Smooth muscle cell (in vitro differentiated cells): ENCODE results near the gene FBXL19. TPM values are rescaled to one million over a fixed set of nuclear protein-coding genes. Genes with fewer than 3 reads are reported as not detected.
A peak's percentile ranks its signal among the peaks of the same experiment; 100 is the strongest.

Experiments
- DNase-seq: peaks from one replicate; lab custom pipeline; 2025; ENCODE audit not compliant: unreplicated experiment; lab: John Stamatoyannopoulos, UW
- H2AFZ ChIP-seq: fragments of 200-600 bp; sonication (generic); 2 replicates; pipeline ENCODE4 v1.6.0; 2016; ENCODE audit warnings: antibody characterized with exemption, low read depth, mild to moderate bottlenecking
- H3F3A ChIP-seq: fragments of 200-600 bp; sonication (generic); 2 replicates; pipeline ENCODE4 v1.6.0; 2017; ENCODE audit warnings: antibody characterized with exemption, low read depth
- H3K27ac ChIP-seq: fragments of 200-600 bp; sonication (generic); 2 replicates; pipeline ENCODE4 v1.5.1; 2016; ENCODE audit warnings: low read depth, mild to moderate bottlenecking
- H3K27me3 ChIP-seq: fragments of 200-600 bp; sonication (generic); 2 replicates; pipeline ENCODE4 v1.6.1; 2016; ENCODE audit warnings: low read depth, mild to moderate bottlenecking
- H3K36me3 ChIP-seq: fragments of 200-600 bp; sonication (generic); 2 replicates; pipeline ENCODE4 v1.5.1; 2016; ENCODE audit warnings: low read depth
- H3K4me1 ChIP-seq: fragments of 200-600 bp; sonication (generic); 2 replicates; pipeline ENCODE4 v1.5.1; 2016; ENCODE audit warnings: low read depth
- H3K4me2 ChIP-seq: fragments of 200-600 bp; sonication (generic); 2 replicates; pipeline ENCODE4 v1.6.0; 2016; ENCODE audit warnings: mild to moderate bottlenecking
- H3K4me3 ChIP-seq: fragments of 200-600 bp; sonication (generic); 2 replicates; pipeline ENCODE4 v1.5.1; 2016; ENCODE audit warnings: mild to moderate bottlenecking
- H3K79me2 ChIP-seq: fragments of 200-600 bp; sonication (generic); 2 replicates; pipeline ENCODE4 v1.6.0; 2016; ENCODE audit warnings: low read depth, mild to moderate bottlenecking
- H3K9ac ChIP-seq: fragments of 200-600 bp; sonication (generic); 2 replicates; pipeline ENCODE4 v1.6.0; 2016; ENCODE audit warnings: low read depth
- H3K9me3 ChIP-seq: fragments of 200-600 bp; sonication (generic); replicated peaks from 2 replicates; pipeline ENCODE4 v1.5.1; 2016; ENCODE audit warnings: low read depth
- H4K20me1 ChIP-seq: fragments of 200-600 bp; sonication (generic); 2 replicates; pipeline ENCODE4 v1.6.0; 2016; ENCODE audit warnings: low read depth
- CTCF ChIP-seq: fragments of 200-600 bp; sonication (generic); IDR thresholded peaks from 2 replicates; pipeline ENCODE4 v1.5.1; 2017; ENCODE audit warnings: borderline replicate concordance, mild to moderate bottlenecking, antibody characterized with exemption; ENCODE audit not compliant: insufficient read depth, poor library complexity, severe bottlenecking
- WGBS: methylation state at CpG from one replicate; pipeline ENCODE4 v1.1.7; 2016; ENCODE audit warnings: low lambda C conversion rate; 5-methylcytosine and 5-hydroxymethylcytosine counted together
- polyA plus RNA-seq: library from polyadenylated mRNA; unstranded; fragments of >200 nt; fragmentation: Nextera tagmentation; extraction: Ambion mirVana; gene quantifications from 2 replicates; pipeline ENCODE4 v1.2.1, GENCODE V29; 2016
- total RNA-seq: library from RNA; depleted of rRNA; stranded (reverse); fragments of >200 nt; gene quantifications from 2 replicates; pipeline ENCODE4 v1.2.3, GENCODE V29; 2014

FBXL19 gene
- total and polyA plus RNA-seq, 2 experiments from 2014 or later = 1.3 to 4.5 TPM

DNA sequence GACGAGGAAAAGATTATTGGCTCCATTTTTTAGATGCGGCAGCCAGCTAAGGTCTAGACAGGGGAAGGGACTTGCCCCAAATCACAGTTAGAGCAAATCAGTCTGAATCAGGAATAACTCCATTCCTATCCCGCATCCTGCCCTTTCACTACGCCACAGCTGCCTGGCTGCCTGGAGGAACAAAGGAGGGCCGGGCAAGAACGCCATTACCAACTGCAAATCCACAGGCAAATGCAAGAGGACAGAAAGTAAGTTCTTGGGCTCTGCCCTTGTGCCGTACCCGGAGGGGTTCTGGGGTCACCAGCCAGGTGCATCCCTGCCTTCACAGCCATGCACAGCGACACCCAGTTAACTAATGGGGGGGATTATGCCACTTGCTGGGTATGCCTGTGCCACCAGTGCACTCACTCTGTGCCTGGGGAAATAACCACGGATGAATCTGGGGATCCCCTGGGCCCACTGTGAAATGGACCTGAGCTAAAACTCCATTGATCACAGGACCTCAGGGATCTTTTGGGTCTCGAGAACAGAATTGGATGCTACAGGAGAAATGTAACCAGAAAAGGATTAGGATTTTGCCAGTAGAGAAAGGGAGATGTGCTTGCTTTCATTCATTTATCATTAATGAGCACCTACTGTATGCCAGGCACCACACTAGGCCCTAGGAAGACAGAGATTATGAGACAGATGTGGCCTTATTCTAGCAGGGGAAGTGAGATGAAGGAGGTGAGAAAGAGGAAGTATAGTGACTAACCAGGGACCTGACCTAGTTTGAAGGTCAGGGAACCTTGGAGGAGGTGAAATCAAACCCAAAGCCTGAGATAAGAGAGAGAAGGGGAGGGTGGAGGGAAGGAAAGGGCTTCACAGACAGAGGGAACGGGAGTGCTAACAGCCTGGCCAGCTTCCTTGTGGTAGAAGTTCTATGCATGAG lies 47.2 kb upstream of the FBXL19 start:
- Histone ChIP-seq H3K4me1 (peaks cover 14% of the 10 kb centered on the region), H4K20me1 (no peaks in the 10 kb centered on the region), H3K9me3 (no peaks in the 10 kb centered on the region), H3K27ac (peak overlapping the region; percentile 79), H3K79me2 (peaks cover 35% of the 10 kb centered on the region), H3K4me3 (peak overlapping the region; percentile 85), H3K27me3 (no peaks in the 10 kb centered on the region), H2AFZ (peak overlapping the region; percentile 79), H3K36me3 (no peaks in the 10 kb centered on the region), H3F3A (no peaks in the 10 kb centered on the region), H3K4me2 (peak overlapping the region; percentile 90), H3K9ac (peak overlapping the region; percentile 88)
- TF ChIP-seq CTCF = no peak
- 34% methylated on average over 12 of the region's 12 CpGs for WGBS
- no peak for DNase-seq

GRCh38 chr16:30876867-30877266 lies 46.5 kb upstream of the FBXL19 start:
- Histone ChIP-seq H4K20me1 (no peaks in the 10 kb centered on the region), H3F3A (no peaks in the 10 kb centered on the region), H3K36me3 (no peaks in the 10 kb centered on the region), H3K4me2 (peak overlapping the region; percentile 90), H3K9me3 (no peaks in the 10 kb centered on the region), H3K4me3 (peak overlapping the region; percentile 85), H3K79me2 (peaks cover 35% of the 10 kb centered on the region), H3K4me1 (peaks cover 14% of the 10 kb centered on the region), H2AFZ (no peak overlapping the region), H3K27ac (peak overlapping the region; percentile 79), H3K9ac (peak overlapping the region; percentile 88), H3K27me3 (no peaks in the 10 kb centered on the region)
- no peak for DNase-seq
- TF ChIP-seq CTCF = no peak
- WGBS = 87% methylated on average over 5 of the region's 5 CpGs

DNA sequence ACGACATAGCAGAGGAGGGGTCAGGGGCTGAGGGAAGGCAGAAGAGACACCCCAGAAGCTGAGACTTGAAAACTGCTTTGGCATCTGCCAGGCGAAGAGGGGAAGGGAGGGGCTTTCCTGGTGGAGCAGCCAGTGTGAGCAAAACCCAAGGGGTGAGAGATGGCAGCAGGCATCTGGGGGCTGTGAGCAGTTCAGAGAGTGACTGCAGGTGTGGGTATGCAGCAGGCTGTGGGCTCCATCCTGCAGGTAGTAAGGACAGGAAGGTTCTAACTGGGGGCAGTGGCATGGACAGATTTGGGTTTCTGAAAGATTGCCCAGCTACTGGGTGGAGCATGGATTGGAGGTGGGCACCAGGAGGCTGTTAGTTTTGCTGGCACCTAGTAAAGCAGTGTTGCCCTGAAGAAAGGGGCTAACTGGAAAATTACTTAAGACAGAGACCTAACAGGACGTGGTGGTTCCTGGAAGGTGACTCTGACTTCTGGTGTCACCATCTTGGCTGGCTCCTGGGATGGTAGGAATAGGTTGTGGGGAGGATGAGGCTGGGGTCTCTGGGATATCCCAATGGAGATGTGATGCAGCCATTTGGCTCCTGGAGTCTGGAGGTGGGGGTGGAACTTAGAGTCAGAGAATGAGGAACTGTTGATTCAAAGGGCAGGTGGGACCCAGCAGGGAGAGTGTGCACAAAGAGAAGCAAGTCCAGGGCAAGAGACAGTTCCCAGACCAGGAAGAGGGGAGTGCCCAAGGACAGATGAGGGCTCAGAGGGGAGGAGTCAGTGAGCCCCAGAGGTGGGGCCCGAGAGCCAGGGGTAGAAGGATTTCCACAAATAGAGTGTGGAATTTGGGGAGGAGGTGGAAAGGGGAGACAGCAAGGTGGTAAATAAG lies 40.7 kb upstream of the FBXL19 start:
- H3K9me3 ChIP-seq = no peaks in the 10 kb centered on the region
- no peaks in the 10 kb centered on the region for H3K4me1 ChIP-seq
- no peak overlapping the region for H3K4me3 ChIP-seq
- no peaks in the 10 kb centered on the region for H3K36me3 ChIP-seq
- H3K9ac ChIP-seq = no peak overlapping the region
- H2AFZ ChIP-seq = no peak overlapping the region
- peaks cover 20% of the 10 kb centered on the region for H3K79me2 ChIP-seq
- peaks cover 7% of the 10 kb centered on the region for H4K20me1 ChIP-seq
- no peaks in the 10 kb centered on the region for H3K27me3 ChIP-seq
- H3K27ac ChIP-seq = no peak overlapping the region
- H3F3A ChIP-seq = no peaks in the 10 kb centered on the region
- H3K4me2 ChIP-seq = no peak overlapping the region
- TF ChIP-seq CTCF = no peak
- DNase-seq = no peak
- 90% methylated on average over 4 of the region's 4 CpGs for WGBS
